Hepatocyte (in vitro differentiated cells): ENCODE data around the gene CHST13.

ENCODE experiments used
- EZH2 ChIP-seq: fragments of 200-600 bp; sonication (generic); IDR thresholded peaks from 2 replicates; pipeline ENCODE4 v1.6.1; 2016; ENCODE audit warnings: antibody characterized with exemption, mild to moderate bottlenecking, borderline replicate concordance
- EZH2phosphoT487 ChIP-seq: fragments of 200-600 bp; sonication (generic); IDR thresholded peaks from one replicate; pipeline ENCODE4 v1.6.1; 2018; ENCODE audit warnings: antibody characterized with exemption, mild to moderate bottlenecking, low read depth, moderate library complexity; ENCODE audit not compliant: unreplicated experiment, severe bottlenecking
- TF ChIP-seq, protein P1 (sequence below): fragments of 200-600 bp; sonication (generic); IDR thresholded peaks from 2 replicates; pipeline ENCODE4 v1.5.1; 2016; ENCODE audit warnings: antibody characterized with exemption, mild to moderate bottlenecking; ENCODE audit not compliant: poor library complexity

DNA sequence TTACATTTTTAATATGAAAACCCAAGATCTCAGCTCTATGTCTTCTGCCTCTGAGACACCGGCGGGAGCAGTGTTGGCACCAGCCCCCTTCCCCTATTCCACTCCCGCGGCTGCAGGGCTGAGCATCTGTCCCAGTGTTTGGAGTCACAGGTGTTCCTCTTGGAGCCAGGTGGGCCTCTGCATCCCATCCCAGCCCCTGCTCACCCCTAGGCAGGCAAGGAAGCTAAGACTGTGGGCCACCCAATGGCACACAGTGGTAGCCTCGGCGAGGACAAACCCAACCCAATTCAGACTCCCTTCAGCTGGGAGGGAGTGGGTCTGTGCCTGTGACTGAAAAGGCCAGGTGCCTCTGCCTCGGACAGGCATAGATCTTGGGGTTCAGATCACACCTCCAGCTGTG lies 3.1 kb downstream of the CHST13 start:
- TF ChIP-seq, protein P1, sequence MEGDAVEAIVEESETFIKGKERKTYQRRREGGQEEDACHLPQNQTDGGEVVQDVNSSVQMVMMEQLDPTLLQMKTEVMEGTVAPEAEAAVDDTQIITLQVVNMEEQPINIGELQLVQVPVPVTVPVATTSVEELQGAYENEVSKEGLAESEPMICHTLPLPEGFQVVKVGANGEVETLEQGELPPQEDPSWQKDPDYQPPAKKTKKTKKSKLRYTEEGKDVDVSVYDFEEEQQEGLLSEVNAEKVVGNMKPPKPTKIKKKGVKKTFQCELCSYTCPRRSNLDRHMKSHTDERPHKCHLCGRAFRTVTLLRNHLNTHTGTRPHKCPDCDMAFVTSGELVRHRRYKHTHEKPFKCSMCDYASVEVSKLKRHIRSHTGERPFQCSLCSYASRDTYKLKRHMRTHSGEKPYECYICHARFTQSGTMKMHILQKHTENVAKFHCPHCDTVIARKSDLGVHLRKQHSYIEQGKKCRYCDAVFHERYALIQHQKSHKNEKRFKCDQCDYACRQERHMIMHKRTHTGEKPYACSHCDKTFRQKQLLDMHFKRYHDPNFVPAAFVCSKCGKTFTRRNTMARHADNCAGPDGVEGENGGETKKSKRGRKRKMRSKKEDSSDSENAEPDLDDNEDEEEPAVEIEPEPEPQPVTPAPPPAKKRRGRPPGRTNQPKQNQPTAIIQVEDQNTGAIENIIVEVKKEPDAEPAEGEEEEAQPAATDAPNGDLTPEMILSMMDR = no peak
- no peak for TF ChIP-seq EZH2
- TF ChIP-seq EZH2phosphoT487 = no peak
